H1 (cell line): ENCODE data around the gene GMPR2.

Experiments used
- CEBPB ChIP-seq: IDR thresholded peaks from 2 replicates; pipeline ENCODE4 v1.6.1; 2012; ENCODE audit warnings: low read depth, low read length
- CTCF ChIP-seq, 3 experiments: IDR thresholded peaks; 1 replicate in 2 of 3; 2 replicates in 1 of 3; pipeline versions ENCODE4 v1.5.1 to v1.6.1; 2011; ENCODE audit warnings: low read length in 3 of 3, mild to moderate bottlenecking in 3 of 3, inconsistent platforms in 2 of 3, low read depth in 1 of 3, moderate library complexity in 1 of 3; ENCODE audit not compliant: insufficient read depth in 1 of 3; ENCODE audit errors: control extremely low read depth in 1 of 3
- EP300 ChIP-seq, 2 experiments: IDR thresholded peaks; 1 replicate in 1 of 2; 2 replicates in 1 of 2; pipeline ENCODE4 v1.6.1; 2011 to 2012; ENCODE audit warnings: low read depth in 2 of 2, low read length in 2 of 2, mild to moderate bottlenecking in 2 of 2, borderline replicate concordance in 1 of 2, inconsistent platforms in 1 of 2, moderate library complexity in 1 of 2
- EZH2 ChIP-seq: fragments of 200-600 bp; sonication (generic); IDR thresholded peaks from 2 replicates; pipeline ENCODE4 v1.7.1; 2012; ENCODE audit warnings: low read depth, mild to moderate bottlenecking, moderate library complexity, low read length, inconsistent platforms; ENCODE audit not compliant: severe bottlenecking
- MAFK ChIP-seq: IDR thresholded peaks from 2 replicates; pipeline ENCODE4 v1.6.1; 2012; ENCODE audit warnings: low read depth, mild to moderate bottlenecking, improper control_type of control experiment, low read length
- PHF8 ChIP-seq: fragments of 200-600 bp; sonication (generic); conservative IDR thresholded peaks from 2 replicates; pipeline ENCODE4 v1.7.1; 2012; ENCODE audit warnings: low read depth, mild to moderate bottlenecking, inconsistent platforms, low read length, moderate library complexity
- POU5F1 ChIP-seq: IDR thresholded peaks from 2 replicates; pipeline ENCODE4 v1.6.1; 2011; ENCODE audit warnings: low read depth, mild to moderate bottlenecking, low read length, moderate library complexity
- RAD21 ChIP-seq, 2 experiments: IDR thresholded peaks in 1 of 2; conservative IDR thresholded peaks in 1 of 2; 2 replicates each; pipeline ENCODE4 v1.6.1; 2011; ENCODE audit warnings: low read depth in 2 of 2, low read length in 2 of 2, improper control_type of control experiment in 1 of 2, inconsistent platforms in 1 of 2, mild to moderate bottlenecking in 1 of 2, moderate library complexity in 1 of 2
- SRF ChIP-seq: IDR thresholded peaks from 2 replicates; pipeline ENCODE4 v1.6.1; 2011; ENCODE audit warnings: mild to moderate bottlenecking, low read depth, low read length, moderate library complexity
- TBP ChIP-seq: IDR thresholded peaks from 2 replicates; pipeline ENCODE4 v1.6.1; 2011; ENCODE audit warnings: low read depth, low read length, improper control_type of control experiment

DNA sequence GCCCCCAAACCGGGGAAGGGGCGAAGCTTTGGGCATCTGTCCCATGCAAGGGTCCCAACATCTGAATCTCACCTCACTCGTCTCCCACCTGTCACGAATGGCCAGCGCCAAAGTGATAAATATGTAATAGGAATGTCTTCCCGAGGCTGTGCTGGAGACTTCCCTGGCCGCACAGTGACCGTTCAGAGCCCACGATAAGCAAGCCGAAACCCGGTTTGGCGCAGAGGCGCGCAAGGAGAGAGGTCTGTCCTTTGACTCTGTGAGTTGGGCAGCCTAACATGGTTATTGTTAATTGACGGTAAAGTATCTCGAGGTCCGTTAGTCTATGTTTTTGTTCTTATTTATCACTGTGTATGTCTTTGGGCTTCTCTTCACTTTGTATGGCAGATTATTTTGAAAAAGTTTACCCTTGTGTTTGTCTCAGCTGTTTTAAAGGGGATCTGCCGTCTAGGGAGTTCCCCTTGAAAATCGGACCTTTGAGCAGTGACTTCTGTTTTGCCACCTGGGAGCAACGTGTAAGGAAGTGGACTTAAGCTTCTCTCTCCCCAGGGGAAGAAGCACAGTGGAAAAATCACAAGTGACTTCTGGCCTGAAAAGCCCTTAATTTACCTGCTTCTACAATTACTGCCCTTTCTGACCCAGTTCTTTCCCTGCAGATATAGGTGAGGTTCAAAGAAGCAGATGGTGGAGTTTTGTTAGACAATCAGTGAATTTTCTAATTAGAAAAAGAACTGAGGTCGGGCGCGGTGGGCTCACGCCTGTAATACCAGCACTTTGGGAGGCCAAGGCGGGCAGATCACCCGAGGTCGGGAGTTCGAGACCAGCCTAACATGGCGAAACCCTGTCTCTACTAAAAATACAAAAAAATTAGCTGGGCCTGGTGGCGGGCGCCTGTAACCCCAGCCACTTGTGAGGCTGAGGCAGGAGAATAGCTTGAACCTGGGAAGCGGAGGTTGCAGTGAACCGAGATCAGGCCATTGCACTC, 36.4 kb upstream of the GMPR2 start:
- TF ChIP-seq TBP, result no peak
- no peak for TF ChIP-seq CTCF (IDR thresholded peaks at IDR 0.05; ENCODE audit: control extremely low read depth in 1 of 3, insufficient read depth in 1 of 3, low read depth in 1 of 3, low read length in 3 of 3)
- no peak for TF ChIP-seq POU5F1
- no peak for TF ChIP-seq SRF
- no peak for TF ChIP-seq CEBPB
- no peak for TF ChIP-seq EP300 (IDR thresholded peaks at IDR 0.05; ENCODE audit: borderline replicate concordance in 1 of 2, low read depth in 2 of 2, low read length in 2 of 2)
- TF ChIP-seq MAFK, result no peak
- TF ChIP-seq RAD21 (IDR thresholded peaks at IDR 0.05 in 1 of 2, conservative IDR thresholded peaks at IDR 0.05 in 1 of 2; ENCODE audit: low read depth in 2 of 2, low read length in 2 of 2), result no peak
- no peak for TF ChIP-seq PHF8
- no peak for TF ChIP-seq EZH2
